Stomach smooth muscle (tissue), 2 donors: Measurements from ENCODE around the gene NUP93.

ENCODE experiments used
- H3K27ac ChIP-seq: one replicate; pipeline ENCODE4 v1.7.0; 2013; ENCODE audit warnings: mild to moderate bottlenecking, low read length, inconsistent platforms
- H3K27me3 ChIP-seq, 2 donors: one replicate each; pipeline ENCODE4 v1.7.0; 2013; ENCODE audit warnings: low read length in 2 of 2; ENCODE audit not compliant: insufficient read depth in 2 of 2, control insufficient read depth in 1 of 2
- H3K36me3 ChIP-seq, 2 donors: one replicate each; pipeline ENCODE4 v1.7.0; 2013; ENCODE audit warnings: low read length in 2 of 2; ENCODE audit not compliant: control insufficient read depth in 2 of 2, insufficient read depth in 2 of 2
- H3K4me1 ChIP-seq: one replicate; pipeline ENCODE4 v1.7.0; 2013; ENCODE audit warnings: low read length; ENCODE audit not compliant: control insufficient read depth, insufficient read depth
- H3K4me3 ChIP-seq, 2 donors: one replicate each; pipeline ENCODE4 v1.7.0; 2013; ENCODE audit warnings: low read length in 2 of 2
- H3K9ac ChIP-seq, 2 donors: one replicate each; pipeline ENCODE4 v1.7.0; 2013; ENCODE audit warnings: low read length in 2 of 2, mild to moderate bottlenecking in 1 of 2
- H3K9me3 ChIP-seq, 2 donors: one replicate each; pipeline ENCODE4 v1.7.0; 2013; ENCODE audit warnings: low read length in 2 of 2; ENCODE audit not compliant: control insufficient read depth in 2 of 2
- donor health status: healthy.
- donor health status: Pancreatic carcinoma.

NUP93 gene

GRCh38 chr16:56830669-56831068 lies 100.7 kb downstream of the NUP93 start:
- Histone ChIP-seq H3K27me3 (no peaks in the 10 kb centered on the region), H3K27ac (no peak overlapping the region), H3K4me1 (no peaks in the 10 kb centered on the region), H3K36me3 (peaks cover 26 to 34% of the 10 kb centered on the region in 2 donors), H3K9ac (no peak overlapping the region), H3K4me3 (no peak overlapping the region), H3K9me3 (no peaks in the 10 kb centered on the region)

- Histone ChIP-seq H3K27me3 (no peaks in the 10 kb centered on the region), H3K9me3 (no peaks in the 10 kb centered on the region), H3K4me3 (no peak overlapping the region), H3K4me1 (no peaks in the 10 kb centered on the region), H3K36me3 (peaks cover 38 to 41% of the 10 kb centered on the region in 2 donors), H3K27ac (no peak overlapping the region), H3K9ac (no peak overlapping the region)
Measured at GRCh38 chr16:56832768-56833167, 102.8 kb downstream of the NUP93 start.

- no peak overlapping the region for H3K27ac ChIP-seq
- no peak overlapping the region for H3K9ac ChIP-seq
- H3K9me3 ChIP-seq, result no peaks in the 10 kb centered on the region
- peaks cover 42 to 43% of the 10 kb centered on the region in 2 donors for H3K36me3 ChIP-seq
- no peak overlapping the region for H3K4me3 ChIP-seq
- H3K27me3 ChIP-seq, result no peaks in the 10 kb centered on the region
- H3K4me1 ChIP-seq, result no peaks in the 10 kb centered on the region
Measured at GRCh38 chr16:56833243-56833970, 103.5 kb downstream of the NUP93 start.

GRCh38 chr16:56835320-56835719 lies 105.4 kb downstream of the NUP93 start:
- H3K27me3 ChIP-seq, result no peaks in the 10 kb centered on the region
- no peak overlapping the region for H3K4me3 ChIP-seq
- no peaks in the 10 kb centered on the region for H3K9me3 ChIP-seq
- no peaks in the 10 kb centered on the region for H3K4me1 ChIP-seq
- no peak overlapping the region for H3K27ac ChIP-seq
- peaks cover 38 to 46% of the 10 kb centered on the region in 2 donors for H3K36me3 ChIP-seq
- no peak overlapping the region for H3K9ac ChIP-seq

- Histone ChIP-seq H3K9me3 (no peaks in the 10 kb centered on the region), H3K27me3 (no peaks in the 10 kb centered on the region), H3K27ac (no peak overlapping the region), H3K36me3 (peaks cover 34 to 46% of the 10 kb centered on the region in 2 donors), H3K4me3 (no peak overlapping the region), H3K9ac (no peak overlapping the region), H3K4me1 (no peaks in the 10 kb centered on the region)
Measured at GRCh38 chr16:56836410-56837230, 106.7 kb downstream of the NUP93 start.

- Histone ChIP-seq H3K4me3 (no peak overlapping the region), H3K4me1 (no peaks in the 10 kb centered on the region), H3K36me3 (peaks cover 29 to 33% of the 10 kb centered on the region in 2 donors), H3K27me3 (no peaks in the 10 kb centered on the region), H3K9ac (no peak overlapping the region), H3K9me3 (no peaks in the 10 kb centered on the region), H3K27ac (no peak overlapping the region)
Measured at GRCh38 chr16:56838622-56839337, 108.9 kb downstream of the NUP93 start.

- H3K9ac ChIP-seq, result no peak overlapping the region
- H3K27me3 ChIP-seq, result no peaks in the 10 kb centered on the region
- H3K4me3 ChIP-seq, result no peak overlapping the region
- no peaks in the 10 kb centered on the region for H3K9me3 ChIP-seq
- H3K4me1 ChIP-seq, result no peaks in the 10 kb centered on the region
- H3K27ac ChIP-seq, result no peak overlapping the region
- H3K36me3 ChIP-seq, result peaks cover 25 to 30% of the 10 kb centered on the region in 2 donors
Measured at GRCh38 chr16:56841233-56841632, 111.3 kb downstream of the NUP93 start.

- no peak overlapping the region for H3K4me3 ChIP-seq
Measured at GRCh38 chr16:56841659-56842058, 111.7 kb downstream of the NUP93 start.

GRCh38 chr16:56842133-56842532 lies 112.2 kb downstream of the NUP93 start:
- Histone ChIP-seq H3K9me3 (no peaks in the 10 kb centered on the region), H3K36me3 (peaks cover 18 to 27% of the 10 kb centered on the region in 2 donors), H3K4me3 (no peak overlapping the region), H3K9ac (no peak overlapping the region), H3K27me3 (no peaks in the 10 kb centered on the region), H3K27ac (no peak overlapping the region), H3K4me1 (no peaks in the 10 kb centered on the region)

More at GRCh38 chr16:56841659-56842058, 111.7 kb downstream of the NUP93 start:
- Histone ChIP-seq H3K9ac (no peak overlapping the region), H3K4me1 (no peaks in the 10 kb centered on the region), H3K9me3 (no peaks in the 10 kb centered on the region), H3K27me3 (no peaks in the 10 kb centered on the region), H3K27ac (no peak overlapping the region), H3K36me3 (peaks cover 22 to 29% of the 10 kb centered on the region in 2 donors)

- H3K36me3 ChIP-seq, result peaks cover 8 to 20% of the 10 kb centered on the region in 2 donors
- no peak overlapping the region for H3K4me3 ChIP-seq
Measured at GRCh38 chr16:56844056-56844455, 114.1 kb downstream of the NUP93 start.

More at GRCh38 chr16:56844056-56844455, 114.1 kb downstream of the NUP93 start:
- Histone ChIP-seq H3K27me3 (no peaks in the 10 kb centered on the region), H3K27ac (no peak overlapping the region), H3K9me3 (no peaks in the 10 kb centered on the region), H3K9ac (no peak overlapping the region), H3K4me1 (peaks cover 2% of the 10 kb centered on the region)
